ENCODE measurements around the gene LCLAT1. TPM values are rescaled to one million over a fixed set of nuclear protein-coding genes. Genes with fewer than 3 reads are reported as not detected.
A peak's percentile ranks its signal among the peaks of the same experiment; 100 is the strongest.

Gene LCLAT1
- total and polyA plus RNA-seq, 12 donors, result 8.0 to 56.4 (median 42.7) TPM

DNA sequence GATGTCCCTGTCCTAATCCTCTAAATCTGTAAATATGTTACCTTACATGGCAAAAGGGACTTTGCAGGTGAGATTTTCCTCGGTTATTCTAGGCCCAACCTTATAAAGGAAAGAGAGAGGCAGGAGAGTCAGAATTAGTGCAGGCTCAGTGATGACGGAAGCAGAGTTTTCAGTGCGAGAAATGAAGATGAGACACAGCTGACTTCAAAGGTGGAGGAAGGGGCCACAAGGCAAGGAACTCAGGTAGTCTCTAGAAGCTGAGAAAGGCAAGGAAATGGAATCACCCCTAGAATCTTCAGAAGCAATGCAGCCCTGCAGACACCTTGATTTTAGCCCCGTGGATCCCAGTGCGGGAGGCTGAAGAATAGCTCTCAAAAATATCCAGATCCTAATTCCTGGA is 7.2 kb upstream of the LCLAT1 start:
- Histone ChIP-seq H3K27me3 (no peaks in the 10 kb centered on the region), H3K4me1 (peaks cover 6 to 41% (median 31%) of the 10 kb centered on the region in 9 donors), H3K27ac (peak overlapping the region in 4 of 10 donors; percentile 62 to 88 (median 78)), H3K9me3 (no peaks in the 10 kb centered on the region), H3K36me3 (no peaks in the 10 kb centered on the region), H3K4me3 (no peak overlapping the region)
- ATAC-seq (no peak), DNase-seq (no peak)
- intact Hi-C loops (cut with DNase I), result loop anchor here in 6 of 10 donors (5.0 to 10.0 kb wide), 5 partner anchors 78 to 255 kb away; partner anchors contain the start of gene LBH (in 2 of the 6)
- TF ChIP-seq, protein P1, sequence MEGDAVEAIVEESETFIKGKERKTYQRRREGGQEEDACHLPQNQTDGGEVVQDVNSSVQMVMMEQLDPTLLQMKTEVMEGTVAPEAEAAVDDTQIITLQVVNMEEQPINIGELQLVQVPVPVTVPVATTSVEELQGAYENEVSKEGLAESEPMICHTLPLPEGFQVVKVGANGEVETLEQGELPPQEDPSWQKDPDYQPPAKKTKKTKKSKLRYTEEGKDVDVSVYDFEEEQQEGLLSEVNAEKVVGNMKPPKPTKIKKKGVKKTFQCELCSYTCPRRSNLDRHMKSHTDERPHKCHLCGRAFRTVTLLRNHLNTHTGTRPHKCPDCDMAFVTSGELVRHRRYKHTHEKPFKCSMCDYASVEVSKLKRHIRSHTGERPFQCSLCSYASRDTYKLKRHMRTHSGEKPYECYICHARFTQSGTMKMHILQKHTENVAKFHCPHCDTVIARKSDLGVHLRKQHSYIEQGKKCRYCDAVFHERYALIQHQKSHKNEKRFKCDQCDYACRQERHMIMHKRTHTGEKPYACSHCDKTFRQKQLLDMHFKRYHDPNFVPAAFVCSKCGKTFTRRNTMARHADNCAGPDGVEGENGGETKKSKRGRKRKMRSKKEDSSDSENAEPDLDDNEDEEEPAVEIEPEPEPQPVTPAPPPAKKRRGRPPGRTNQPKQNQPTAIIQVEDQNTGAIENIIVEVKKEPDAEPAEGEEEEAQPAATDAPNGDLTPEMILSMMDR (IDR thresholded peaks at IDR 0.05), result no peak
- 96 to 97% methylated on average over 5 of the region's 5 CpGs for WGBS, 2 donors

DNA sequence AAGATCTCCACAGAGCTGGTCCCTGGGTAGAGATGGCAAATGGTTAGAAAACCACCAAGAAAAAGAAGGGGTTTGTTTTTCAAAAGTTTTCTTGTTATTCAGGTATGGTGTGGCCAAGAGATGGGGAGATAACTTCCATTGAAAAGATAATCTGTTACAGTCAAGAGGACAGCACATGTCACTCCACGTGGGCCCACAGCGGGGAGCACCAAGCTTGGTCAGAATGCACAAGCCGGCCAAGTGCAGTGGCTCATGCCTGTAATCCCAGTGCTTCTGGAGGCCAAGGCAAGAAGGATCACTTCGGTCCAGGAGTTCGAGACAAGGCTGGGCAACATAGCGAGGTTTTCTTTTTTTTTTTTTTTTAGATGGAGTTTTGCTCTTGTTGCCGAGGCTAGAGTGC is 6.0 kb upstream of the LCLAT1 start:
- 93 to 95% methylated on average over 7 of the region's 7 CpGs for WGBS, 2 donors
- DNase-seq, result no peak
- intact Hi-C loops (cut with DNase I), result loop anchor here in 4 of 10 donors (10.0 kb wide), 3 partner anchors 96 to 254 kb away; partner anchors contain the start of gene LBH (in 2 of the 4)

DNA sequence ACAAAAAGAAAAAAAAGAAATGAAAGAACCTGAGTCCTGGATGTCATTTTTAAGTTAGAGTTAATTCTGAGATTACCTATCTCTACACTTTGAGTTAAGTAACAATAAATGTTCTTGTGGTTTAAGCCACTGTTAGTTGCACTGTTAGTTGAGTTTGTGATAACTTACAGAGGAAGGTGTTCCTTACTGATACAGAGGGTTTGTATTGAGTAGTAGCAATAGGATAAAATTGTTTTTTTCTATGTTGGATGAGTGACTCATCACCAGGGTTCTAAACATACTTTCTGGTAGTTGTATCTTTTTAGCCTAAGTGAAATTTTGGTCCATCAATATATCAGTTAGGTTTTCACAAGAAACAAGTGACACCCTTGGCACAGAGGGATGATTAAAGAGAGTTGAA is 4.0 kb upstream of the LCLAT1 start:
- no peaks in the 10 kb centered on the region for H3K9me3 ChIP-seq
- no peak overlapping the region for H3K27ac ChIP-seq
- DNase-seq (no peak), ATAC-seq (no peak)
- H3K4me1 ChIP-seq, result peaks cover 9 to 35% (median 21%) of the 10 kb centered on the region in 9 donors
- intact Hi-C loops (cut with DNase I), result loop anchor here in 4 of 10 donors (10.0 kb wide), 3 partner anchors 98 to 252 kb away; partner anchors contain the start of gene LBH (in 2 of the 4)
- H3K36me3 ChIP-seq, result no peaks in the 10 kb centered on the region
- TF ChIP-seq, protein P1 (IDR thresholded peaks at IDR 0.05), result no peak
- no peak overlapping the region for H3K4me3 ChIP-seq
- H3K27me3 ChIP-seq, result no peaks in the 10 kb centered on the region

More for the DNA sequence above, 6.0 kb upstream of the LCLAT1 start:
- Histone ChIP-seq H3K4me3 (no peak overlapping the region), H3K27me3 (no peaks in the 10 kb centered on the region), H3K36me3 (no peaks in the 10 kb centered on the region), H3K4me1 (peaks cover 6 to 42% (median 32%) of the 10 kb centered on the region in 9 donors), H3K27ac (no peak overlapping the region), H3K9me3 (no peaks in the 10 kb centered on the region)
- TF ChIP-seq, protein P1 (IDR thresholded peaks at IDR 0.05), result no peak
- ATAC-seq, result no peak

DNA sequence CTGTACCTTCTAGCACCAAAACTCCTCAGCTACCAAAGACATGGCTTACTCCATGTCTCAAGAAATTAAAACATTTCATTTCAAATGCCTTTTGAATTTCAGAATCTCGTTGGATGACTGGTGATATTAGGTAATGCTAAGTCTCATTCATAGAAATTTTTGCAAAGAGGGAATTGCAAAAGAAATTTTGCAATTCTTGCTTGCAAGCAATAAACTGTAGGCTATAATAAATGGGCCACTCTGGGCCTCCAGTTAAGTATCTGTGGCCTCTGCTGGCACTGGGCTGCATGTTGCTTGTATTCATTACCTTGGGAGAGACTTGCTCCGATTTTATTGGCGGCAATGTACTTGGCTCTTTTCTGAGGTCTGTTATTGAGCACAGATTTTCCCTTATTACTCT is 2.8 kb upstream of the LCLAT1 start:
- DNase-seq (no peak), ATAC-seq (no peak)
- H3K4me3 ChIP-seq, result no peak overlapping the region
- TF ChIP-seq, protein P1 (IDR thresholded peaks at IDR 0.05), result no peak
- peaks cover 4 to 35% (median 21%) of the 10 kb centered on the region in 9 donors for H3K4me1 ChIP-seq
- H3K36me3 ChIP-seq, result no peaks in the 10 kb centered on the region
- intact Hi-C loops (cut with DNase I), result loop anchor here in 4 of 10 donors (10.0 kb wide), 3 partner anchors 99 to 251 kb away; partner anchors contain the start of gene LBH (in 2 of the 4)
- H3K9me3 ChIP-seq, result no peaks in the 10 kb centered on the region
- no peaks in the 10 kb centered on the region for H3K27me3 ChIP-seq
- WGBS, 2 donors, result 76 to 88% methylated on average over 3 of the region's 3 CpGs
- no peak overlapping the region for H3K27ac ChIP-seq

Data from heart right ventricle (tissue), 16 donors.